Coronary artery (tissue), 2 donors: Measurements from ENCODE around the gene CDK15.
A peak's percentile ranks its signal among the peaks of the same experiment; 100 is the strongest.

ENCODE experiments used
- DNase-seq: peaks from one replicate; pipeline ENCODE4 v3.0.0-alpha.2; 2017; ENCODE audit warnings: low spot score
- H3K27ac ChIP-seq, 2 donors: fragments of 200-600 bp; sonication (generic); one replicate each; pipeline ENCODE4 v1.5.1; 2016 to 2019
- H3K4me3 ChIP-seq: fragments of 200-600 bp; sonication (generic); 2 replicates; pipeline ENCODE4 v1.5.1; 2016; ENCODE audit warnings: mild to moderate bottlenecking, moderate library complexity
- TF ChIP-seq, protein P1 (sequence below): fragments of 200-600 bp; sonication (generic); IDR thresholded peaks from one replicate; pipeline ENCODE4 v1.5.1; 2019; ENCODE audit warnings: antibody characterized with exemption

Gene CDK15

DNA sequence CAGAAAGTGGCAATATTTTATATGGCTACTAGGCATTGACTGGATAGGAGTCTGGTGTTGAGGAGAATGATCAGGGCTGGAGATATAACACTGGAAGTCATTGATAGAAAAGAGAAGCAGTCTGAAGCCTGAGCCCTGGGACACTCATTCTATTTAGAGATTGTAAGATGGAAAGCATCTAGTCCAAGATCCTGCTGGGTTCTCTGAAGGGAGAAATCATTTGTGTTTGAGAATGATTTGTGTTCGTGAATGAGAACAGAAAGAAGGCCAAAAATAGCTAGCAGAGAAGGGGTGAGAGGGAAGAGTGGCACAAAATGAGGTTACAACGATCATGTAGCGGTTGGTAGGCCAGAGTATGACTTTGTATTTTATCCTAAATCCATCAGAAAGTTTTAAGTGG, 18.0 kb upstream of the CDK15 start:
- TF ChIP-seq, protein P1, sequence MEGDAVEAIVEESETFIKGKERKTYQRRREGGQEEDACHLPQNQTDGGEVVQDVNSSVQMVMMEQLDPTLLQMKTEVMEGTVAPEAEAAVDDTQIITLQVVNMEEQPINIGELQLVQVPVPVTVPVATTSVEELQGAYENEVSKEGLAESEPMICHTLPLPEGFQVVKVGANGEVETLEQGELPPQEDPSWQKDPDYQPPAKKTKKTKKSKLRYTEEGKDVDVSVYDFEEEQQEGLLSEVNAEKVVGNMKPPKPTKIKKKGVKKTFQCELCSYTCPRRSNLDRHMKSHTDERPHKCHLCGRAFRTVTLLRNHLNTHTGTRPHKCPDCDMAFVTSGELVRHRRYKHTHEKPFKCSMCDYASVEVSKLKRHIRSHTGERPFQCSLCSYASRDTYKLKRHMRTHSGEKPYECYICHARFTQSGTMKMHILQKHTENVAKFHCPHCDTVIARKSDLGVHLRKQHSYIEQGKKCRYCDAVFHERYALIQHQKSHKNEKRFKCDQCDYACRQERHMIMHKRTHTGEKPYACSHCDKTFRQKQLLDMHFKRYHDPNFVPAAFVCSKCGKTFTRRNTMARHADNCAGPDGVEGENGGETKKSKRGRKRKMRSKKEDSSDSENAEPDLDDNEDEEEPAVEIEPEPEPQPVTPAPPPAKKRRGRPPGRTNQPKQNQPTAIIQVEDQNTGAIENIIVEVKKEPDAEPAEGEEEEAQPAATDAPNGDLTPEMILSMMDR, result no peak
- no peak for DNase-seq
- no peak overlapping the region for H3K4me3 ChIP-seq
- H3K27ac ChIP-seq, result no peak overlapping the region

DNA sequence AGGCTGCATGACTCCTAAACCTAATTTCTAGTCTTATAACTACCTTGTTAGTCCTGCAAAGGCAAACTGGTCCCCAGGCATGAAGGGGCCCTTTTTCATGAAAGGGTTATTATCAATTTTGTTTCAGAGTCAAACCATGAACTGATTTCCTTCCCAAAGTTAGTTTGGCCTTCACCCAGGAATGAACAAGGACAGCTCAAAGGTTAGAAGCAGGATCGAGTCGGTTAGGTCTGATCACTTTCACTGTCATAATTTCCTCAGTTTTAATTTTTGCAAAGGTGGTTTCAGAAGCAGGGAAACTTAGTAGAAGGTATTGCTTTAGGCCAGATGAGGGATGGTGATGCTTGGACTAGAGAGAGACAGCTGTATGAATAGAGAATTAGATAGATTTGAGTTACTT, 16.9 kb upstream of the CDK15 start:
- DNase-seq, result no peak
- Histone ChIP-seq H3K4me3 (no peak overlapping the region), H3K27ac (no peak overlapping the region)
- TF ChIP-seq, protein P1, result no peak

DNA sequence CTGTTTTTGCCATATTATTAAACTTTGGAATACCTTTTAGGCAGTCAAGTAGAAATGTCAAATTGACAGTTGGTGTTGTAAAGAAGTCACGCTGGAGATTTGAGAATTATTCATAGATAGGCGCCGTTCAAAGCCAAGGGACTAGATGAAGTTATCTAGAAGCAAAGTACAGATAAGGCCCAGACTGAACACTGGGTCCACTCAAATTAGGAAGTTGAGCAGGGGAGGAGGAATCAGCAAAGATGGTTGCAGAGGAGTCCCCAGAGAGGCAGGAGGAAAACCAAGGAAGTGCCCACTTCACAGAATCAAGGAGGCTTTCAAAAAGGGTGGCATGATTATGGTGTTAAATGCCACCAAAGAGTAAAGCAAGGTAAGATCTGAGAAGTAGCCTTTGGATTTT, 16.0 kb upstream of the CDK15 start:
- DNase-seq, result no peak
- TF ChIP-seq, protein P1, result no peak
- H3K27ac ChIP-seq, result no peak overlapping the region
- H3K4me3 ChIP-seq, result no peak overlapping the region

DNA sequence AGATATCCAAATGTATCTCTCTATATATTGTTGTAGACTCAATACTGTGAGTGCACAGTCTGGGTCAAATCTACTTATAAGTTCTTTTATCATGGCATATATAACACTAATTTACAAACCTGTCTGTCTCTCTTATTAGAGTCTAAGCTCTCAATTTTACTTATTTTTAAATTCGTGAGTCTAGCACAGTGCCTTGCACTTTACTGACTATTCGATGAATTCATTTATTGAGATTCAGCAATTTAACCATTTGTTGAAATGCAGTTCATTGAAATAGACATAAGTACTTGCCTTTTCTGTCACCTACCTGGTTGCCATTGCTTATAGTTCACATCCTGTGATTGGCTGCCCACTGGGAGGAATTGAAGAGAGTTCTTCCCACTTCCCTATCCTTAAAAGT, 15.3 kb upstream of the CDK15 start:
- DNase-seq, result no peak
- no peak overlapping the region for H3K4me3 ChIP-seq
- TF ChIP-seq, protein P1, result no peak
- H3K27ac ChIP-seq, result no peak overlapping the region

DNA sequence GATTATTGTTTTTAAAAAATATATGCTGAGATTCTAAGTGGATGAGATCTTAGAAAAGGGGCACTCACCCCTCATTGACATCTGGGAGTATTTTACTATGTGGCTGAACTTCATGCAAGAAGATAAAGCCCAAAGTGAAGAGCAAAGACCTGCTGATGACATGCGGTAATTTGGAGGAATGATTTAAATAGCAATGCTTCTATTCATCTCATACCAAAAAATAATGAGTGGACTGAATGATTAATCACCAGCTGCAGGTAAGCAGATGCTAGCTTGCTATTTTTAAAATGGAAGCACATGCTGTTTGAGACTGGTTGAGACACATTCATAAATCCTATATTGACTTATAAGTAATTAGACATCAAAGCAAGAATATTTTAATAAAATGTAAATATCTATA, 12.7 kb upstream of the CDK15 start:
- Histone ChIP-seq H3K4me3 (no peak overlapping the region), H3K27ac (no peak overlapping the region)
- TF ChIP-seq, protein P1, result no peak
- no peak for DNase-seq

DNA sequence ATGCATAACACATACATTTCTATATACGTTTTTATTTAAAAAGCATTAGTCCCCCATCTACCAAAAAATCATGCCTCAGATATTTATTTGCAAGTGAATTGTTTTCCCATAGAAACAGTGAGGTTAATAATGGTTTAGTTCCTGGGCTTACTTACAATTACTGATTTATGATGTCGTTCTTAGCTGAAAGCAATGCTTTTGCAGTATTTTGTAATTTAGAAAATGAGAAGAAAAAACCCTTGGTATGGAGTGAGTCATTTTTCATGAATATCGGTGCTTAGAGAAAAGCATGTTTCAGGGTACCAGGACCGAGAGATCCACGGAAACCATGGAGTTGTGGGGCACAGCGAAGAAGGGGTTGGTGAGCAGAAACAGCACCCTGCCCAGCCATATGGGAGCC, 12.0 kb upstream of the CDK15 start:
- DNase-seq, result no peak
- H3K27ac ChIP-seq, result no peak overlapping the region
- TF ChIP-seq, protein P1, result no peak
- no peak overlapping the region for H3K4me3 ChIP-seq

DNA sequence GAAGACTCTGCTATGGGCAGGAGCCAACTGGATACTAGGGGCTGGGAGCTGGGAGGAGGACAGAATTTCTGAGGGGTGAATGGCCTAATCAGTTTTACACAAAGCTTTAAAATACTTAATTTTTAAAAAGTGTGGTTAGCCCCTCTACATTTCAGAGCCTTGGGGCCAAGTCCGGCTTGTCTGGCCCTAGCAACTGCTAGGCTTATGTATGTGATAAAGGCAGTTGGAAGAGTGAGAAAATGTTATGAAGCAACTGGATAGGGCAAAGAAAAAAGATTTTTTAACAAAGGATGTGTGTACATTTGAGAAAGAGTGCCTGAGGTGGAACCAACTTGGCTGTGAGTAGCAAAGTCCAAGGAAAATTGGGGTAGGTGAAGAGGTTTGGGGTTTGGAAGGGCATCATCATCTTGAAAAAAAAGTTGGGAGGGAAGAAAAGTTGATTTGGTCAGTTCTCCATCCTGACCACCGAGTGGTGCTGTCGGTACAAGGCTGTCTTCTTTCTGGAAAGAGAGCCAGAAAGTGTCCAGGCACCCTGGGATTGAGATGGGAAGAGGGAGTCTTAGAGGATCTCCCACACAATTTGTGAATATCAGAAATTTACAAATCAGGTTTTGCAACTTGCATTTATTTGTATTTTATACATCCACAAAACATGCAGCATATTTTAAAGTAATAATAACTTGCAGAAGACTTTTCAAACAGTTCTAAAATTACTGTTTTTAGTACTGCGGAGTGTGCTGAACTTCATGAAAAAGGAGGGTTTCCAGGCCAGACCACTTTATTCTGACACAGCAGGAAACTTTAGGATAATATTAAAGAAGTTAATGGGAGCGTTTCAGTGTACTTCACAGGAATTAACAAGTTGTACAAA, 10.5 kb upstream of the CDK15 start:
- TF ChIP-seq, protein P1, result peak; percentile 57
- Histone ChIP-seq H3K4me3 (no peak overlapping the region), H3K27ac (no peak overlapping the region)
- DNase-seq, result no peak
